Common myeloid progenitor, CD34-positive (primary cell): ENCODE data around the gene TIGD3.

ENCODE experiments used
- CTCF ChIA-PET: fragments of 350-600 bp; sonication (Branson Sonifier 250); formaldehyde crosslinking; loops from one replicate; lab custom pipeline; 2021; ENCODE audit warnings: antibody characterized with exemption; lab: Charles Lee
- POLR2A ChIA-PET: fragments of 350-600 bp; sonication (Branson Sonifier 250); formaldehyde crosslinking; loops from one replicate; lab custom pipeline; 2021; ENCODE audit warnings: antibody characterized with exemption; lab: Charles Lee
- DNase-seq, 3 donors: peaks; one replicate each; pipeline versions ENCODE4 v3.0.0 to v3.0.0-alpha.2; 2013
- H3K27ac ChIP-seq, 2 experiments: 1 replicate in 1 of 2; 2 replicates in 1 of 2; pipeline ENCODE4 v1.7.0; 2013; ENCODE audit warnings: inconsistent platforms in 2 of 2, low read length in 2 of 2, mild to moderate bottlenecking in 2 of 2, low read depth in 1 of 2, moderate library complexity in 1 of 2; ENCODE audit not compliant: severe bottlenecking in 2 of 2, insufficient read depth in 1 of 2, poor library complexity in 1 of 2
- H3K27me3 ChIP-seq, 5 experiments: replicated peaks in 2 of 5; 1 replicate in 3 of 5; 2 replicates in 2 of 5; pipeline versions ENCODE4 v1.6.1 to v1.7.0; 2013; ENCODE audit warnings: low read length in 4 of 5, mild to moderate bottlenecking in 2 of 5, moderate library complexity in 2 of 5, inconsistent platforms in 1 of 5; ENCODE audit not compliant: insufficient read depth in 5 of 5, control insufficient read depth in 4 of 5
- H3K36me3 ChIP-seq, 4 experiments: 1 replicate in 2 of 4; 2 replicates in 2 of 4; pipeline versions ENCODE4 v1.6.1 to v1.7.0; 2013; ENCODE audit warnings: low read length in 3 of 4, control low read depth in 1 of 4, mild to moderate bottlenecking in 1 of 4; ENCODE audit not compliant: control insufficient read depth in 4 of 4, insufficient read depth in 4 of 4
- H3K4me1 ChIP-seq, 4 experiments: 1 replicate in 3 of 4; 2 replicates in 1 of 4; pipeline versions ENCODE4 v1.6.1 to v1.7.1; 2013; ENCODE audit warnings: low read length in 3 of 4, mild to moderate bottlenecking in 3 of 4, control low read depth in 1 of 4, inconsistent platforms in 1 of 4, moderate library complexity in 1 of 4; ENCODE audit not compliant: control insufficient read depth in 4 of 4, insufficient read depth in 4 of 4; ENCODE audit errors: control extremely low read depth in 1 of 4
- H3K4me3 ChIP-seq, 7 experiments: 1 replicate in 4 of 7; 2 replicates in 3 of 7; pipeline versions ENCODE4 v1.5.1 to v1.7.0; 2013; ENCODE audit warnings: mild to moderate bottlenecking in 7 of 7, low read length in 6 of 7, moderate library complexity in 6 of 7, inconsistent platforms in 2 of 7, low read depth in 2 of 7, control low read depth in 1 of 7; ENCODE audit not compliant: insufficient read depth in 4 of 7, control insufficient read depth in 1 of 7; ENCODE audit errors: extremely low read depth in 1 of 7
- H3K9me3 ChIP-seq, 5 experiments: 1 replicate in 4 of 5; 2 replicates in 1 of 5; pipeline versions ENCODE4 v1.6.1 to v1.7.1; 2013; ENCODE audit warnings: low read length in 4 of 5, mild to moderate bottlenecking in 2 of 5, inconsistent platforms in 1 of 5, low read depth in 1 of 5, moderate library complexity in 1 of 5; ENCODE audit not compliant: control insufficient read depth in 4 of 5, insufficient read depth in 2 of 5; ENCODE audit errors: control extremely low read depth in 1 of 5
- WGBS: methylation state at CpG from one replicate; pipeline ENCODE4 v1.1.5; 2013; ENCODE audit not compliant: insufficient coverage; 5-methylcytosine and 5-hydroxymethylcytosine counted together

The TIGD3 gene

DNA sequence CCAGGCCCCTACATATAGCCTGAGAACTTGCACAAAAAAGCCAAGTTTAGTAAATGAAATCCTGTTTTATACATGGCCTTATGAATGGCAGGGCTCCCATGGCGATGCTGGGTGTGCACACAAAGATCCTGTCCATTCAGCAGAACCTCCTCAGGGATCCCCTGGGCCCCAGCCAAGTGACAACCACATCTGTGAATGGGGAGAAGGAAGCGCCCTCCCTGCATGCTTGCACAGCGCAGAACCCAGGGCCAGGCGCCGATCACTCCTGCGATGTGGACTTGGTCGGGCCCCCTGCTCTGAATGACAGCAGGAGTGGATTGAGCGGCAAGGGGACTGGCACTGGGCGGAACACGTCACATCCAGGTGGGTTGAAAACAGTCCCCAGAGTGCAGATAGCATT lies 44.3 kb upstream of the TIGD3 start:
- peaks cover 0 to 5% (median 0%) of the 10 kb centered on the region in 4 experiments for H3K36me3 ChIP-seq
- no peak for DNase-seq
- no peak overlapping the region for H3K4me3 ChIP-seq
- H3K9me3 ChIP-seq, result no peaks in the 10 kb centered on the region
- ChIA-PET POLR2A (interaction anchor here (0.6 to 1.2 kb wide), 3 partner anchors 23 to 112 kb away, joined by 3 to 4 read pairs (median 3); partner anchors contain the start of gene DPF2), CTCF (interaction anchor here (9.0 to 9.9 kb wide), 2 partner anchors 19 to 34 kb away, joined by 153 to 224 read pairs; partner anchors contain the start of gene DPF2)
- 85% methylated on average over 7 of the region's 10 CpGs for WGBS
- H3K27me3 ChIP-seq, result peaks cover 0 to 11% (median 0%) of the 10 kb centered on the region in 5 experiments
- no peak overlapping the region for H3K27ac ChIP-seq
- peaks cover 0 to 19% (median 18%) of the 10 kb centered on the region in 4 experiments for H3K4me1 ChIP-seq

DNA sequence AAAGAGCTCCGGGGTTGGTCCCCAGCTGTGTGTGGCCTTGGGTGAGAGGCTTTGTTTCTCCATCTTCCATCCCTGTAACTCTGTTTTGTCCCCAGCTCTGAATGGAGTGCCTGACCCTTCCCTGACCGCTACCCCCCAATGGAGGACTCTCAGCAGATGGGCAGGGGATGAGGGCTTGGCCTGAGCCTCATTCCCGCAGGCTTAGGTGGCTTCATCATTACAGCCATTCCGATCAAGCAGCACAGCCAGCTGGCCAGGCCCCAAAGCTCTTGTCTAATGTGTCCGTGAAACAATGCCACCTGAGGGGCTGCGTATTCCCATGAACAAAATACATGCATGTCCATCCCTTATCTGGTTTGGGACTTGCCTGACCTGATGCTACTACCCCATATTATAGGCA lies 43.8 kb upstream of the TIGD3 start:
- POLR2A ChIA-PET, result interaction anchor here (0.6 to 1.2 kb wide), 3 partner anchors 23 to 682 kb away, joined by 3 to 4 read pairs (median 3); partner anchors contain the start of gene DPF2
- H3K27ac ChIP-seq, result no peak overlapping the region
- 96% methylated on average over 3 of the region's 6 CpGs for WGBS

DNA sequence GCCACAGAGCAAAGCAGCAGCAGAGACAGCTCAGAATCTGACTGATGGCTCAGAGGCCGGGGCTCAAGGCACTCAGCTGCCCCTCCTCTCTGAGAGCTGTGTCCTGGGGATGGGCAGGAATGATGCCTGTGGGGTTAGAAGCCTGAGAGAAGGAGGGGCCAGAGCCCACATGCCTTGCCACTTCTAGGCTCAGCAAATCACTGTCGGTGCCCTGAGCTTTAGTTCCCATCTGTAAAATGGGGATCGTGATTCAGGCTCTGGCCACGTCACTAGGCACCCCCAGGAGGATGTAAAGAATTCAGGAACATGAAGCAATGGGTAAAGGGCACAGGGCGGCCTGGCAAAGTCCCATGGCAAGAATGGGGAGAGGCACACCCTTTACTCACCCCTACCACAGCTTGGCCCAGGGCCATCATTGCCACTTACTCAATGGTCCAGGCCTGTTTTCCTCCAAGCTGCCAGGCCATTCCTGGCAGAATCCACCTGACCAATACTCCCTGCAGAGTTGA lies 43.3 kb upstream of the TIGD3 start:
- Histone ChIP-seq H3K4me3 (no peak overlapping the region), H3K36me3 (no peaks in the 10 kb centered on the region), H3K9me3 (no peaks in the 10 kb centered on the region), H3K27me3 (peaks cover 0 to 11% (median 0%) of the 10 kb centered on the region in 5 experiments), H3K4me1 (peaks cover 0 to 27% (median 24%) of the 10 kb centered on the region in 4 experiments), H3K27ac (no peak overlapping the region)
- no peak for DNase-seq
- CTCF ChIA-PET, result interaction anchor here (0.5 to 9.9 kb wide), 4 partner anchors 18 to 512 kb away, joined by 3 to 224 read pairs (median 78); partner anchors contain the start of gene DPF2
- 100% methylated on average over 3 of the region's 5 CpGs for WGBS
- POLR2A ChIA-PET, result interaction anchor here (0.6 to 1.2 kb wide), 2 partner anchors 22 to 681 kb away, joined by 3 to 4 read pairs; partner anchors contain the start of gene DPF2

More for the DNA sequence above, 43.8 kb upstream of the TIGD3 start:
- H3K9me3 ChIP-seq, result no peaks in the 10 kb centered on the region
- H3K27me3 ChIP-seq, result peaks cover 0 to 11% (median 0%) of the 10 kb centered on the region in 5 experiments
- no peak for DNase-seq
- H3K4me1 ChIP-seq, result peaks cover 0 to 23% (median 22%) of the 10 kb centered on the region in 4 experiments
- H3K4me3 ChIP-seq, result no peak overlapping the region
- H3K36me3 ChIP-seq, result peaks cover 0 to under 1% (median 0%) of the 10 kb centered on the region in 4 experiments
- CTCF ChIA-PET, result interaction anchor here (0.5 to 9.9 kb wide), 4 partner anchors 18 to 512 kb away, joined by 3 to 224 read pairs (median 78); partner anchors contain the start of gene DPF2

DNA sequence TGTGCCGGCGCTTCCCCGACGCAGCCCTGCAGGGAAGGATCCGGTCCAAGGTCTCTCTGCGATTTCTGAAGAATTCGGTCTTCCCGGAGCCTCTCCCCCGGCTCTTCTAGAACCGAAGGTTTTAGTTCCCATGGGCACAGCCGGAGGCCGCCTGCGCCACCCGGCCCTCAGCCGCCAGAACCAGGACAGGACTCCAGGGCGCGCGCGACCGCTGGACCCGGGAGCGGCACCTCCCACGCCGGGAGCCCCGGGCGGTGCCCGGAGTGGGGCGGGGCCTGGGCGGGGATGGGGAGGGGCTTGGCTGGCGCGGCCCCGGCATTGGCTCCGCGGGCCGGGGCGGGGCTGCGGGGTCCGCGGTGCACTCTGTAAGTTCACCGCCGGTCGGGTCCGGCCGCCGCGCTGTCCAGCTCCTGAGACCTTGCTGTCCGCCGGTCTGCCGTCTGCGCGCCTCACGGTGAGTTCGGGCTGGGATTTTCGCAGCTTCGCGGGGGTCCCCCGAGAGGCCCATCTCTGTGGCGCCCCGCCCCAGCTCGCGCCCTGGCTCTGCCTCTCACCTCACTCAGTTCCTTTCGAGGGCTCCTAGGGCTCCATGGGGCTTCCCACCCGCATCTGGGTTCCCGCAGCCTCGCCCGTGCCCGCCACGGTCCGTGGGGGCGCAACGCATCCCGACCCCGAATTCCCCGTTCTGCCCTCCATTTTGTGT lies 39.9 kb upstream of the TIGD3 start, which contains the start of gene CDC42EP2:
Gene CDC42EP2, plus strand, starts transcription at position 366 of the 703 bp plus-strand sequence. CDS start 6,033 bp downstream, outside the sequence.
- WGBS, result under 1% methylated on average over 73 of the region's 74 CpGs
- Histone ChIP-seq H3K4me1 (peaks cover 0 to 22% (median 12%) of the 10 kb centered on the region in 4 experiments), H3K36me3 (no peaks in the 10 kb centered on the region), H3K27me3 (peaks cover 0 to 11% (median 0%) of the 10 kb centered on the region in 5 experiments), H3K9me3 (no peaks in the 10 kb centered on the region), H3K4me3 (peak within 1 kb of the TSS; percentile 56 to 84 (median 81)), H3K27ac (peak within 1 kb of the TSS in 1 of 2 experiments; percentile 25)
- CTCF ChIA-PET, result interaction anchor here (0.7 to 9.9 kb wide), 24 partner anchors 7 to 204 kb away, joined by 3 to 224 read pairs (median 4); partner anchors contain the start of genes CAPN1, DPF2 and TIGD3
- POLR2A ChIA-PET, result interaction anchor here (1.4 kb wide), 1 partner anchor 40 kb away, joined by 7 read pairs; no protein-coding TSS in a partner anchor
- peak; percentile 45 to 48 (median 47) for DNase-seq

DNA sequence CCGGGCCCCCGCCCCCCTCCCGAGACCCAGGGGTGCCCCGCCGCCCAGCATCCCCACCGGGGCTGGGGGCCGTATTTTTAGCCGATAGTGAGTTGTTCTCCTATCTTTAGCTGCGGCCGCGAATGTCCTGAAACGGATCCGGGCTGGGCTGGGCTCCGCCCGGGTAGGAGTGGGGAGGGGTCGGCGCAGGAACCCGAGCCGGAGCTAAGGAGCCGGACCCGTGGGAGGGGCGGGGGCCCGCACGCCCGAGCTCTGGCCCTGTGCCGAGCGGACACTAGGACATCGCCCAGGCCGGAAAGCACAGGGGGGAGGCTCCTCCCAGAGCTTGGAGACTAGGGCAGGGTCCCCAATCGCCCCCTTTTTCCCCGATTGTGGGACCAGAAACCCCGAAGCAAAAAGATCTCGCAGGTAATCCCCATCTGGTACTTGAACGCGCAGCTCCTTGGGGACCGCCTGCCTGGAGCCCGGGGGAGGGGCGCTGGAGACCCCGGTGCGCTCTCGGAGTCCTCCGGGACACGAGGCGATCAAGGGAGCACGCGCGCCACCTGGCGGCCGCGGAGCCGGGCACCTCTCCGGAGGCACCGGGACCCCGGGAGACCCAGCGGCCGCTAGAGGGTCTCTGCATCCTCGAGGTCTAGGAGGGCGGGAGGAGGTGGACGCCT lies 39.2 kb upstream of the TIGD3 start:
- ChIA-PET CTCF (interaction anchor here (0.7 to 9.9 kb wide), 26 partner anchors 7 to 204 kb away, joined by 3 to 224 read pairs (median 4); partner anchors contain the start of genes CAPN1, DPF2 and TIGD3), POLR2A (interaction anchor here (1.3 to 1.4 kb wide), 2 partner anchors 38 to 40 kb away, joined by 4 to 7 read pairs; no protein-coding TSS in a partner anchor)
- Histone ChIP-seq H3K27me3 (peaks cover 0 to 11% (median 0%) of the 10 kb centered on the region in 5 experiments), H3K4me3 (peak overlapping the region; percentile 56 to 84 (median 81)), H3K9me3 (no peaks in the 10 kb centered on the region), H3K27ac (peak overlapping the region in 1 of 2 experiments; percentile 25), H3K4me1 (peaks cover 0 to 22% (median 12%) of the 10 kb centered on the region in 4 experiments), H3K36me3 (no peaks in the 10 kb centered on the region)
- peak; percentile 79 to 80 (median 79) for DNase-seq
- WGBS, result 0% methylated on average over 48 of the region's 59 CpGs

DNA sequence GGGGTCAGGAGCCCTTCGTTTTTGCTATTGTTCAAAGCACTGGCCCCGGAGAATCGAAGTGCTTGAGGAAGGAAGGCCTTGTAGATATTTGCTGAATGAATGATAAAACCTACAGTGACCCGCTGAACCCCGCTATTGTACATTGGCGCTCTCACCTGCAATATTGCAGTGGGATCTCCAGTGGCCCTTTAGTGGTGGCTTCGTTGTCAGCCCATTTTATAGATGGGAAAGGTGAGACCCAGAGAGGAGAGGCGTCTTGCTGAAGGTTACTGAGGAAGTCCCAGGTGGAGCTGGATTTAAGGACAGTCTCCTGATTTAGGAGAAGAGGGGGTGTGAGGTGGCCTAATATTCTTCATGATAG lies 38.7 kb upstream of the TIGD3 start:
- CTCF ChIA-PET, result interaction anchor here (0.8 to 9.9 kb wide), 27 partner anchors 8 to 194 kb away, joined by 3 to 224 read pairs (median 5); partner anchors contain the start of genes DPF2, POLA2 and TIGD3
- Histone ChIP-seq H3K9me3 (no peaks in the 10 kb centered on the region), H3K36me3 (peaks cover 0 to 1% (median 0%) of the 10 kb centered on the region in 4 experiments), H3K4me1 (peaks cover 0 to 22% (median 12%) of the 10 kb centered on the region in 4 experiments), H3K27ac (peak overlapping the region in 1 of 2 experiments; percentile 25), H3K4me3 (peak overlapping the region in 5 of 7 experiments; percentile 56 to 84 (median 81)), H3K27me3 (peaks cover 0 to 11% (median 0%) of the 10 kb centered on the region in 5 experiments)
- POLR2A ChIA-PET, result interaction anchor here (1.3 to 1.4 kb wide), 2 partner anchors 39 to 41 kb away, joined by 4 to 7 read pairs; no protein-coding TSS in a partner anchor
- DNase-seq, result no peak
- WGBS, result 40% methylated on average over 8 of the region's 8 CpGs
